Lung (tissue), 12 donors: Measurements from ENCODE around the gene CPED1. TPM values are rescaled to one million over a fixed set of nuclear protein-coding genes. Genes with fewer than 3 reads are reported as not detected.

Experiments
- ATAC-seq: fragments of 200-7000 bp; cut with Tn5 transposase; one replicate; pipeline ENCODE4 v1.9.1; 2020; ENCODE audit warnings: moderate number of reproducible peaks; ENCODE audit not compliant: insufficient read depth, low FRiP score
- DNase-seq, 3 donors: peaks; one replicate each; pipeline ENCODE4 v3.0.0-alpha.2; 2013 to 2017
- H3K27ac ChIP-seq, 2 donors: one replicate each; pipeline ENCODE4 v1.5.1; 2013; ENCODE audit warnings: mild to moderate bottlenecking in 2 of 2, moderate library complexity in 2 of 2, control low read depth in 1 of 2, inconsistent platforms in 1 of 2, low read depth in 1 of 2, low read length in 1 of 2
- H3K27me3 ChIP-seq, 3 donors: one replicate each; pipeline ENCODE4 v1.5.1; 2013; ENCODE audit warnings: low read length in 2 of 3; ENCODE audit not compliant: control insufficient read depth in 3 of 3, insufficient read depth in 3 of 3
- H3K36me3 ChIP-seq, 4 donors: one replicate each; pipeline ENCODE4 v1.5.1; 2013; ENCODE audit warnings: low read length in 4 of 4, mild to moderate bottlenecking in 1 of 4, moderate library complexity in 1 of 4; ENCODE audit not compliant: control insufficient read depth in 4 of 4, insufficient read depth in 4 of 4
- H3K4me1 ChIP-seq, 5 donors: one replicate each; pipeline ENCODE4 v1.5.1; 2013; ENCODE audit warnings: low read length in 5 of 5, mild to moderate bottlenecking in 2 of 5, moderate library complexity in 1 of 5; ENCODE audit not compliant: control insufficient read depth in 5 of 5, insufficient read depth in 5 of 5
- H3K4me3 ChIP-seq: one replicate; pipeline ENCODE4 v1.5.1; 2013; ENCODE audit warnings: mild to moderate bottlenecking, control low read depth, moderate library complexity
- H3K9ac ChIP-seq, 2 donors: one replicate each; pipeline ENCODE4 v1.5.1; 2013; ENCODE audit warnings: low read length in 2 of 2, control low read depth in 1 of 2; ENCODE audit not compliant: insufficient read depth in 1 of 2
- H3K9me3 ChIP-seq, 4 donors: one replicate each; pipeline ENCODE4 v1.5.1; 2013; ENCODE audit warnings: low read length in 3 of 4, mild to moderate bottlenecking in 1 of 4, moderate library complexity in 1 of 4; ENCODE audit not compliant: control insufficient read depth in 4 of 4, insufficient read depth in 3 of 4
- CTCF ChIP-seq: IDR thresholded peaks from 2 replicates; pipeline ENCODE4 v1.5.1; 2012; ENCODE audit warnings: mild to moderate bottlenecking; ENCODE audit errors: control extremely low read depth, extremely low read depth
- WGBS, 2 donors: extraction: QIAGEN DNeasy Blood & Tissue Kit; methylation state at CpG; one replicate each; pipeline ENCODE4 v1.1.7; 2013; 5-methylcytosine and 5-hydroxymethylcytosine counted together
- polyA plus RNA-seq, 2 donors: library from polyadenylated mRNA; stranded (reverse); fragments of 200-250 nt; gene quantifications; one replicate each; pipeline ENCODE4 v1.2.1, GENCODE V29; 2013
- total RNA-seq, 2 donors: library from RNA; depleted of rRNA in 1 of 2; stranded (reverse); fragments of >200 nt in 1 of 2; gene quantifications; one replicate each; pipeline ENCODE4 v1.2.1, GENCODE V29; 2014 to 2021
- donor health status: control.
- donor health status: control.
- donor health status: Bipolar disorder and iron deficiency.
- donor health status: healthy.
- donor health status: DM: yes; HTN: yes; CAD: no.

CPED1 gene
- total and polyA plus RNA-seq, 4 donors: 1.8 to 32.3 (median 7.4) TPM

GRCh38 chr7:121156825-121157224 lies 168.3 kb downstream of the CPED1 start:
- DNase-seq: no peak
- H3K4me3 ChIP-seq: no peak overlapping the region
- peaks cover 0 to 8% (median 0%) of the 10 kb centered on the region in 4 donors for H3K36me3 ChIP-seq
- no peak overlapping the region for H3K27ac ChIP-seq
- no peak overlapping the region for H3K9ac ChIP-seq
- no peak for ATAC-seq
- no peaks in the 10 kb centered on the region for H3K4me1 ChIP-seq
- no peaks in the 10 kb centered on the region for H3K9me3 ChIP-seq
- no peaks in the 10 kb centered on the region for H3K27me3 ChIP-seq
- 71 to 74% methylated on average over 2 of the region's 2 CpGs for WGBS, 2 donors
- no peak for TF ChIP-seq CTCF

- 84 to 89% methylated on average over 4 of the region's 4 CpGs for WGBS, 2 donors
- Histone ChIP-seq H3K27me3 (no peaks in the 10 kb centered on the region), H3K4me1 (no peaks in the 10 kb centered on the region), H3K27ac (no peak overlapping the region), H3K36me3 (peaks cover 0 to 8% (median 0%) of the 10 kb centered on the region in 4 donors), H3K9ac (no peak overlapping the region), H3K4me3 (no peak overlapping the region), H3K9me3 (no peaks in the 10 kb centered on the region)
- no peak for DNase-seq
- TF ChIP-seq CTCF: no peak
- ATAC-seq: no peak
Observed at GRCh38 chr7:121157341-121157751, 168.8 kb downstream of the CPED1 start.

GRCh38 chr7:121157885-121158590 lies 169.5 kb downstream of the CPED1 start:
- no peaks in the 10 kb centered on the region for H3K27me3 ChIP-seq
- TF ChIP-seq CTCF: no peak
- no peak overlapping the region for H3K9ac ChIP-seq
- H3K27ac ChIP-seq: no peak overlapping the region
- H3K4me1 ChIP-seq: no peaks in the 10 kb centered on the region
- no peak for DNase-seq
- H3K4me3 ChIP-seq: no peak overlapping the region
- peaks cover 0 to 8% (median 0%) of the 10 kb centered on the region in 4 donors for H3K36me3 ChIP-seq
- ATAC-seq: no peak
- WGBS, 2 donors: 69 to 90% methylated on average over 2 of the region's 2 CpGs
- H3K9me3 ChIP-seq: no peaks in the 10 kb centered on the region
